Nephron progenitor cell (in vitro differentiated cells): ENCODE results near the gene SELENOI.
A peak's percentile ranks its signal among the peaks of the same experiment; 100 is the strongest.

Experiments
- DNase-seq: peaks from one replicate; pipeline ENCODE4 v3.0.0; 2021
- H3K27ac Mint-ChIP-seq: 2 replicates; pipeline ENCODE4 v1.8.0; 2021; ENCODE audit warnings: mild to moderate bottlenecking, moderate library complexity, mixed read lengths
- H3K27me3 Mint-ChIP-seq: 2 replicates; pipeline ENCODE4 v1.8.0; 2021; ENCODE audit warnings: mild to moderate bottlenecking, low read depth, mixed read lengths; ENCODE audit not compliant: poor library complexity
- H3K36me3 Mint-ChIP-seq: 2 replicates; pipeline ENCODE4 v1.8.0; 2021; ENCODE audit warnings: low read depth, mixed read lengths
- H3K4me1 Mint-ChIP-seq: 2 replicates; pipeline ENCODE4 v1.8.0; 2021; ENCODE audit warnings: mixed read lengths
- H3K4me3 Mint-ChIP-seq: 2 replicates; pipeline ENCODE4 v1.8.0; 2021; ENCODE audit warnings: mild to moderate bottlenecking, moderate library complexity, mixed read lengths
- H3K9me3 Mint-ChIP-seq: 2 replicates; pipeline ENCODE4 v1.8.0; 2021; ENCODE audit warnings: mild to moderate bottlenecking, moderate library complexity, mixed read lengths
- CTCF ChIP-seq: fragments of 200-600 bp; sonication (generic); IDR thresholded peaks from 2 replicates; pipeline ENCODE4 v1.5.0; 2021; ENCODE audit warnings: antibody characterized with exemption

The SELENOI gene

GRCh38 chr2:26412091-26412673 is 66.2 kb downstream of the SELENOI start:
- no peak overlapping the region for H3K27ac Mint-ChIP-seq
- peaks cover 16% of the 10 kb centered on the region for H3K27me3 Mint-ChIP-seq
- no peaks in the 10 kb centered on the region for H3K9me3 Mint-ChIP-seq
- DNase-seq: no peak
- H3K4me3 Mint-ChIP-seq: no peak overlapping the region
- TF ChIP-seq CTCF: no peak
- H3K4me1 Mint-ChIP-seq: no peaks in the 10 kb centered on the region
- H3K36me3 Mint-ChIP-seq: no peaks in the 10 kb centered on the region

- no peak for TF ChIP-seq CTCF
- no peak for DNase-seq
- Mint-ChIP-seq H3K27me3 (peaks cover 14% of the 10 kb centered on the region), H3K9me3 (no peaks in the 10 kb centered on the region), H3K36me3 (no peaks in the 10 kb centered on the region), H3K27ac (no peak overlapping the region), H3K4me1 (no peaks in the 10 kb centered on the region), H3K4me3 (no peak overlapping the region)
Measured at GRCh38 chr2:26414311-26414710, 68.4 kb downstream of the SELENOI start.

- Mint-ChIP-seq H3K9me3 (no peaks in the 10 kb centered on the region), H3K4me1 (peaks cover 8% of the 10 kb centered on the region), H3K36me3 (no peaks in the 10 kb centered on the region), H3K27me3 (peaks cover 8% of the 10 kb centered on the region), H3K27ac (no peak overlapping the region), H3K4me3 (no peak overlapping the region)
- DNase-seq: no peak
- no peak for TF ChIP-seq CTCF
Measured at GRCh38 chr2:26421961-26422360, 76.0 kb downstream of the SELENOI start.

GRCh38 chr2:26422947-26423629 is 77.1 kb downstream of the SELENOI start:
- no peaks in the 10 kb centered on the region for H3K9me3 Mint-ChIP-seq
- no peak for DNase-seq
- H3K4me3 Mint-ChIP-seq: no peak overlapping the region
- TF ChIP-seq CTCF: no peak
- peaks cover 5% of the 10 kb centered on the region for H3K27me3 Mint-ChIP-seq
- peak overlapping the region; percentile 77 for H3K27ac Mint-ChIP-seq
- H3K4me1 Mint-ChIP-seq: peaks cover 8% of the 10 kb centered on the region
- no peaks in the 10 kb centered on the region for H3K36me3 Mint-ChIP-seq

- H3K9me3 Mint-ChIP-seq: no peaks in the 10 kb centered on the region
- no peak for TF ChIP-seq CTCF
- DNase-seq: no peak
- H3K27me3 Mint-ChIP-seq: peaks cover 3% of the 10 kb centered on the region
- no peaks in the 10 kb centered on the region for H3K36me3 Mint-ChIP-seq
- H3K4me1 Mint-ChIP-seq: peaks cover 8% of the 10 kb centered on the region
- no peak overlapping the region for H3K4me3 Mint-ChIP-seq
- no peak overlapping the region for H3K27ac Mint-ChIP-seq
Measured at GRCh38 chr2:26423750-26424149, 77.8 kb downstream of the SELENOI start.

- DNase-seq: no peak
- H3K9me3 Mint-ChIP-seq: no peaks in the 10 kb centered on the region
- peaks cover 3% of the 10 kb centered on the region for H3K27me3 Mint-ChIP-seq
- H3K27ac Mint-ChIP-seq: no peak overlapping the region
- peaks cover 8% of the 10 kb centered on the region for H3K4me1 Mint-ChIP-seq
- no peak overlapping the region for H3K4me3 Mint-ChIP-seq
- H3K36me3 Mint-ChIP-seq: no peaks in the 10 kb centered on the region
- TF ChIP-seq CTCF: no peak
Measured at GRCh38 chr2:26424221-26424620, 78.3 kb downstream of the SELENOI start.
